Gastrocnemius medialis (tissue), 4 donors: Measurements from ENCODE around the gene PCSK4.

Source experiments
- CTCF ChIP-seq, 5 experiments: fragments of 450-650 bp in 3 of 5; fragments of 200-600 bp in 2 of 5; sonication (generic) in 2 of 5; IDR thresholded peaks in 4 of 5; conservative IDR thresholded peaks in 1 of 5; 1 replicate in 4 of 5; 2 replicates in 1 of 5; pipeline ENCODE4 v1.5.1; 2016 to 2019; ENCODE audit warnings: antibody characterized with exemption in 5 of 5, mild to moderate bottlenecking in 3 of 5, moderate library complexity in 3 of 5
- POLR2A ChIP-seq, 2 donors: fragments of 450-650 bp; IDR thresholded peaks; one replicate each; pipeline ENCODE4 v1.6.1; 2017; ENCODE audit warnings: antibody characterized with exemption in 2 of 2, mild to moderate bottlenecking in 2 of 2, moderate library complexity in 2 of 2

- TF ChIP-seq POLR2A (IDR thresholded peaks at IDR 0.05) (no peak), CTCF (IDR thresholded peaks at IDR 0.05 in 4 of 5, conservative IDR thresholded peaks at IDR 0.05 in 1 of 5) (no peak)
Observed at GRCh38 chr19:1460033-1460995, 29.8 kb downstream of the PCSK4 start.
